Adrenal gland (tissue), 12 donors: ENCODE measurements around the gene FOXC1. TPM values are rescaled to one million over a fixed set of nuclear protein-coding genes. Genes with fewer than 3 reads are reported as not detected.

Source experiments
- DNase-seq, 7 donors: peaks; one replicate each; pipeline ENCODE4 v3.0.0-alpha.2; 2019 to 2020
- H3K27ac ChIP-seq, 5 donors: fragments of 200-600 bp; sonication (generic) in 4 of 5; 1 replicate in 3 of 5; 2 replicates in 2 of 5; pipeline versions ENCODE4 v1.5.1 to v1.8.0; 2016 to 2020; ENCODE audit warnings: mild to moderate bottlenecking in 1 of 5
- H3K27me3 ChIP-seq: fragments of 200-600 bp; 2 replicates; pipeline ENCODE4 v1.8.0; 2021
- H3K36me3 ChIP-seq, 2 donors: fragments of 200-600 bp; replicated peaks in 1 of 2; 1 replicate in 1 of 2; 2 replicates in 1 of 2; pipeline versions ENCODE4 v1.5.1 to v1.8.0; 2018 to 2022
- H3K4me1 ChIP-seq, 2 donors: fragments of 200-600 bp; replicated peaks in 1 of 2; 1 replicate in 1 of 2; 2 replicates in 1 of 2; pipeline versions ENCODE4 v1.5.1 to v1.8.0; 2018 to 2021
- H3K4me3 ChIP-seq, 4 donors: fragments of 200-600 bp; sonication (generic) in 3 of 4; one replicate each; pipeline ENCODE4 v1.5.1; 2016 to 2018
- H3K9me3 ChIP-seq, 3 donors: fragments of 200-600 bp; sonication (generic) in 1 of 3; replicated peaks in 1 of 3; 1 replicate in 2 of 3; 2 replicates in 1 of 3; pipeline versions ENCODE4 v1.5.1 to v1.8.0; 2016 to 2021
- POLR2A ChIP-seq, 2 donors: fragments of 450-650 bp; IDR thresholded peaks; one replicate each; pipeline ENCODE4 v1.6.1; 2017; ENCODE audit warnings: antibody characterized with exemption in 2 of 2, mild to moderate bottlenecking in 2 of 2, moderate library complexity in 1 of 2
- WGBS, 4 donors: extraction: QIAGEN DNeasy Blood & Tissue Kit in 2 of 4; methylation state at CpG; one replicate each; pipeline versions ENCODE4 v1.1.5 to v1.1.7; 2013 to 2017; 5-methylcytosine and 5-hydroxymethylcytosine counted together
- intact Hi-C, 2 donors: fragments of 100-400 bp; cut with DNase I; formaldehyde crosslinking; loops; one replicate each; pipeline versions ENCODE4 v1.14.1 to v1.15.0; 2022 to 2023
- polyA plus RNA-seq, 3 donors: library from polyadenylated mRNA; stranded (reverse); fragments of 200-250 nt in 2 of 3; fragments of 350-450 nt in 1 of 3; fragmentation: Illumina TruSeq in 1 of 3; extraction: RNeasy Lipid Tissue Mini Kit (QIAGEN cat#74804) in 1 of 3; gene quantifications; one replicate each; pipeline ENCODE4 v1.2.3, GENCODE V29; 2013 to 2014
- total RNA-seq, 9 donors: library from RNA; depleted of rRNA in 4 of 9; stranded (reverse); fragments of >200 nt in 4 of 9; fragments of 120-200 nt in 1 of 9; fragmentation: NEBNext Ultra II Directional in 1 of 9; extraction: Animal tissue kit (Norgen Biotek cat#: 25700) in 1 of 9; gene quantifications; one replicate each; pipeline versions ENCODE4 v1.1.0 to v1.2.4, GENCODE V29; 2013 to 2023
- TF ChIP-seq, protein P1 (sequence below), 6 experiments: fragments of 450-650 bp in 4 of 6; fragments of 200-600 bp in 2 of 6; sonication (generic) in 1 of 6; IDR thresholded peaks; 1 replicate in 5 of 6; 2 replicates in 1 of 6; pipeline versions ENCODE4 v1.5.1 to v1.8.0; 2016 to 2021; ENCODE audit warnings: antibody characterized with exemption in 6 of 6, mild to moderate bottlenecking in 2 of 6, moderate library complexity in 1 of 6
- donor health status: healthy with polysubstance abuse.
- donor health status: Bipolar disorder and iron deficiency.
- donor health status: DM: yes; HTN: yes; CAD: no.
- donor health status: DM: no; HTN: no; CAD: no.
- donor health status: DM: no; HTN: no; CAD: no.
- donor health status: DM: yes; HTN: yes; CAD: no.

FOXC1 gene
- total and polyA plus RNA-seq, 12 donors: 2.7 to 13.2 (median 5.4) TPM

DNA sequence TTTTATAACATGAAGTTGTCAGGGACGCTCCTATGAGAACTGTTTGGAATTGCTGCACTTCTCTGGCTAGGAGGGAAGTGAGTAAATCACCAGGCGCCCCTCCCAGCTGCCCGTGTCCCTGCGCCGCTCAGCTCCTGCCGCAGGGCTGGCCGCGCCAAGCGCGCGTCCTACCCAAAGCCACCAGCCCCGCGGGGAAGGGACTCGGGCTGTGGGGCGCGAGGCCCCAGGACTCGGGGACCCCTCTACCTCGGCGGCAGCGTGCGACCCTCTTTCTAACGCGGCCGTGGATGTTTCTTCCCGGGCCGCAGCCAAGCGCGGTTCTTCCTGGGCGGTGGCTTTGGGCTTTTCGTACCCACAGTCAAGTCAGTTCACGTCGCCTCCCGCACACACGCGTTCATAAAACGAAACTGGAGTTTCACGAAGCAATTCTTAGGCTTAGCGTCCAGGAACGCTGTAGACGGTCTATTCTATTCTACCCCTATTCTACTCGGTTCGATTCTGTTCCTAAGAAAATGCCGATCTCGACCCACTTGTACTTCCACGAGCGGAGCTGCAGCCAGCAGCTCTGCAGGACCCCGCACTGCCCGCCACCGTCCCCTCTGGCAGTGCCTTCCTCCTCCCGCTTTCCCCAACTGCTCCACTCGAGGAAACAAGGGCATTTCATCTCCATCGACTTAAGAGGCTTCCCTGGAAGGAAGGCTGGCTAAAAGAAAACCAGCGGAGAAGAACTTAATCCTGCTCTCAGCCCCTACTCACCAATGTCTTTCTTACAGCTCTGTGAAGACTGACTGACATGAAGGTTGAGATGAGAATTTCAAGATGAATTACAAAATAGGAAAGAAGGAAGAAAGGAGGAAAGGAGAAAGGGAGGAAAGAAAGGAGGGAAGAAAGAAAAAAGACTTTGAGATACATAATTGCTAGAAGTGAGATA lies 15.4 kb downstream of the FOXC1 start:
- peak in 3 of 7 donors; percentile 35 to 43 (median 42) for DNase-seq
- WGBS, 4 donors: 2 to 4% (median 3%) methylated on average over 27 to 53 of the region's 53 CpGs
- Histone ChIP-seq H3K27ac (peak overlapping the region in 3 of 5 donors; percentile 59 to 76 (median 73)), H3K9me3 (no peaks in the 10 kb centered on the region), H3K4me1 (peaks cover 0 to 19% of the 10 kb centered on the region in 2 donors), H3K4me3 (peak overlapping the region; percentile 2 to 58 (median 36)), H3K27me3 (peaks cover 3% of the 10 kb centered on the region), H3K36me3 (no peaks in the 10 kb centered on the region)
- TF ChIP-seq POLR2A (IDR thresholded peaks at IDR 0.05): no peak
- TF ChIP-seq, protein P1, sequence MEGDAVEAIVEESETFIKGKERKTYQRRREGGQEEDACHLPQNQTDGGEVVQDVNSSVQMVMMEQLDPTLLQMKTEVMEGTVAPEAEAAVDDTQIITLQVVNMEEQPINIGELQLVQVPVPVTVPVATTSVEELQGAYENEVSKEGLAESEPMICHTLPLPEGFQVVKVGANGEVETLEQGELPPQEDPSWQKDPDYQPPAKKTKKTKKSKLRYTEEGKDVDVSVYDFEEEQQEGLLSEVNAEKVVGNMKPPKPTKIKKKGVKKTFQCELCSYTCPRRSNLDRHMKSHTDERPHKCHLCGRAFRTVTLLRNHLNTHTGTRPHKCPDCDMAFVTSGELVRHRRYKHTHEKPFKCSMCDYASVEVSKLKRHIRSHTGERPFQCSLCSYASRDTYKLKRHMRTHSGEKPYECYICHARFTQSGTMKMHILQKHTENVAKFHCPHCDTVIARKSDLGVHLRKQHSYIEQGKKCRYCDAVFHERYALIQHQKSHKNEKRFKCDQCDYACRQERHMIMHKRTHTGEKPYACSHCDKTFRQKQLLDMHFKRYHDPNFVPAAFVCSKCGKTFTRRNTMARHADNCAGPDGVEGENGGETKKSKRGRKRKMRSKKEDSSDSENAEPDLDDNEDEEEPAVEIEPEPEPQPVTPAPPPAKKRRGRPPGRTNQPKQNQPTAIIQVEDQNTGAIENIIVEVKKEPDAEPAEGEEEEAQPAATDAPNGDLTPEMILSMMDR (IDR thresholded peaks at IDR 0.05): no peak
- intact Hi-C loops: no loop called here

DNA sequence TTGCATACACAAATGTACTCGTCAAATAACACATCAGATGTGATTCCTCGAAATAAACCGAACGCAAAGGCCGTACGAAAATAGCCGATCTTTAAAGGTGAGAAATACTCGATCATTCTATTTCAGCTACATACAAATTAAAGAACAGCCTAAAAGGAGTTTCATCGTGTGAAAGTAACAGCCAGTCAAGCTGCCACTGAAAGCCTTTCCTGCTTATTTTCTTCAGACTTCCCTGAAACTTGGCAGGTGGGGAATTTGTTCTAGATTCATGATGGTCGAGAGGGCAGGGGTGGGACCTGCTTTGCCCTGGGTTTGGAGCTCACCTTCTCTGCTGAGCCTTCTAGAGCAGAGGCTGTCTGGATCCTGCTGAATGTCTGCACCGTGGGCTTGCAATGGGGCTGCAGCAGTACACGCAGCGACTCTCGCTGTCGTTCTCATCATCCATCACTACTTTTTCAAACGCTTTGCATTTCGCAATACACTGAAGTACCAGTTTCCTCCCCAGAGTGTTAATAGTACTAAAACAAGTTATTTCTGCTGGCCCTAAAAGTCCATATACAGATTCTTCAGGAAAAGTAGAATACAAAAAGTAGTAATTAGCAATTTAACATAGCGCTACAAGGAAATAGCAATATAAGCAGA lies 16.2 kb downstream of the FOXC1 start:
- Histone ChIP-seq H3K4me1 (peaks cover 0 to 17% of the 10 kb centered on the region in 2 donors), H3K4me3 (peak overlapping the region in 1 of 4 donors; percentile 51), H3K27me3 (peaks cover 3% of the 10 kb centered on the region), H3K36me3 (no peaks in the 10 kb centered on the region), H3K27ac (peak overlapping the region in 2 of 5 donors; percentile 48 to 59), H3K9me3 (no peaks in the 10 kb centered on the region)
- no peak for DNase-seq
- TF ChIP-seq POLR2A (IDR thresholded peaks at IDR 0.05): no peak
- TF ChIP-seq, protein P1 (IDR thresholded peaks at IDR 0.05): no peak
- 49 to 66% (median 58%) methylated on average over 18 of the region's 18 CpGs for WGBS, 4 donors
- intact Hi-C loops: no loop called here

DNA sequence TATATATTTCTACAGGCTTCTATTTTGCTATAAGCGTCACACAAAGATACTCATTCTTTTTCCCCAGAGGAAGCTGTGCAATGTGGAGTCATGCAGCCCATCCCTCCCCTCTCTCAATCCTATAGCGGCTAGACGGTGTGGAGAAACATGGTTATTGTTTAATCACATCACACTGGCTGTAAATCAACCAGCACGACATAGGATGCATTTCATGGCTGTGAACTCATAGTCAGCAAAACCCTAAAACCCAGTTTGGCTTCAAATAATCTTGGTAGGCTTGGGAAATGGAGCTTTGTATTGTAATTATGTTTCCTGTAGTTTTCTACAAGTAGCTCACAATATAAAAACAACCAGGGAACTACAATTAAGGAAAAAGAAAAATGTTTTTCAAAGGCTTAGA lies 16.8 kb downstream of the FOXC1 start:
- intact Hi-C loops: no loop called here
- H3K9me3 ChIP-seq: no peaks in the 10 kb centered on the region
- peaks cover 3% of the 10 kb centered on the region for H3K27me3 ChIP-seq
- peaks cover 0 to 17% of the 10 kb centered on the region in 2 donors for H3K4me1 ChIP-seq
- WGBS, 4 donors: 67 to 74% (median 70%) methylated on average over 4 of the region's 4 CpGs
- H3K4me3 ChIP-seq: no peak overlapping the region
- DNase-seq: no peak
- H3K27ac ChIP-seq: no peak overlapping the region
- no peak for TF ChIP-seq POLR2A (IDR thresholded peaks at IDR 0.05)
- TF ChIP-seq, protein P1 (IDR thresholded peaks at IDR 0.05): no peak
- H3K36me3 ChIP-seq: no peaks in the 10 kb centered on the region

DNA sequence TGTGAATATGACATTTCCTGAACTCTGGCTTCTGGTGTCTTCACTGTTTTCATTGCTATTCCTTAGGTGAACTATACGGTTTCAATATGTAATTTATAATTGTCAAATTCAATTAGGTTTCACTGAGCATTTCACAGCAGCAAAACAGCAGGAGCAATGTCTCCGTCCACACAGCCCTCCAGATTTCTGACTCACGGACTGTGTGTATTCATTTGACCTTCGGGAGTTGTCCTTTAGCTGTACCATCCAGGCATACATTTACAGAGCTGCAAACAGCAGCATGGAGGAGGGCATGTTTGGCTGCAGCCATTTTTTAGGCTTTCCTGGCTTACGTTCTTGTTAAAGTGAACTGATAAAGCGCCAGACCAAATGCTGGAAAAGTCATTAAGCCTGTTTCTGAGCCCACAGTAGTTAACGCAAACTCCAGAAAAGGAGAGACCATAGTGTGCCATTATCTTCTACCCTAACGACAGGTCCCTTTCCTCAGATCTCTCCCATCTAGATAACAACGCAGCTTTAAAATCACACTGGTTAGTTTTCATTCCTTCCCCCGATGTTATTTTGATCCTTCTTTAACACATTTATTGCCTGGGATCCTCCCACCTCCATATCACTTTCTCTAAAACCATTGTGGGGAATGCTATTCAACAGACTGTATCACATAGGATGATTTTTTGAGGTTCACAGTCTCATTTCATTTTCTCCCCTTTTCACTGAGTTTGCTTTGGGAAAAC lies 18.3 kb downstream of the FOXC1 start:
- TF ChIP-seq, protein P1 (IDR thresholded peaks at IDR 0.05): no peak
- TF ChIP-seq POLR2A (IDR thresholded peaks at IDR 0.05): no peak
- no peaks in the 10 kb centered on the region for H3K9me3 ChIP-seq

More for the DNA sequence above, 18.3 kb downstream of the FOXC1 start:
- intact Hi-C loops: no loop called here
- no peak overlapping the region for H3K4me3 ChIP-seq
- H3K27ac ChIP-seq: no peak overlapping the region
- peaks cover 3% of the 10 kb centered on the region for H3K27me3 ChIP-seq
- WGBS, 4 donors: 59 to 67% (median 59%) methylated on average over 10 of the region's 10 CpGs
- H3K4me1 ChIP-seq: peaks cover 0 to 17% of the 10 kb centered on the region in 2 donors
- no peaks in the 10 kb centered on the region for H3K36me3 ChIP-seq
- no peak for DNase-seq
